ENCODE results near the gene BPIFB6. TPM values are rescaled to one million over a fixed set of nuclear protein-coding genes. Genes with fewer than 3 reads are reported as not detected.

BPIFB6 gene
- total RNA-seq, 4 donors from 2014 or later, result not detected

DNA sequence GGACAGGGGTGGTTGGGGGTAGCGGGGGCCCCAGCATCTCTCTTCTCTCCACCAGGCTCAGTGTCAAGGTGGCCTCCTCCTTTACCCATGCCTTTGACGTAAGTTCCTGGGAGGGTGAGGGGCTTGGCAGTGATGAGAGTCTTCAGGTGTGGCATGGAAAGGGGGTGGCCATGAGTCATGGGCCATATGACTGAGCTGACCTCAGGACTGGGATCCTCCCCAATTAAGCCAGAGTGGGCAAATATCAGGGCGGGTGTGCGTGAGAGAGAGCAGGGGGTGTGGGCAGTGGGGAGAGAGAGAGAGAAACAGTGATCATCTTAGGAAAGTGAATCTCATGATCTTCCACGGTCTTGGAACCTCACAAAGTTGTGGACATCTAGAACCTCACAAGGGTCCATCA lies 39.8 kb downstream of the BPIFB6 start:
- WGBS, result 82% methylated on average over 5 of the region's 5 CpGs
- Histone ChIP-seq H3K36me3 (no peaks in the 10 kb centered on the region), H3K4me1 (no peaks in the 10 kb centered on the region), H3K4me3 (no peak overlapping the region), H3K9me3 (no peaks in the 10 kb centered on the region), H3K27me3 (peaks cover 14% of the 10 kb centered on the region), H3K27ac (no peak overlapping the region)
- TF ChIP-seq EP300 (IDR thresholded peaks at IDR 0.05) (no peak), POLR2AphosphoS5 (IDR thresholded peaks at IDR 0.05) (no peak), POLR2A (IDR thresholded peaks at IDR 0.05) (no peak)
- TF ChIP-seq, protein P1, sequence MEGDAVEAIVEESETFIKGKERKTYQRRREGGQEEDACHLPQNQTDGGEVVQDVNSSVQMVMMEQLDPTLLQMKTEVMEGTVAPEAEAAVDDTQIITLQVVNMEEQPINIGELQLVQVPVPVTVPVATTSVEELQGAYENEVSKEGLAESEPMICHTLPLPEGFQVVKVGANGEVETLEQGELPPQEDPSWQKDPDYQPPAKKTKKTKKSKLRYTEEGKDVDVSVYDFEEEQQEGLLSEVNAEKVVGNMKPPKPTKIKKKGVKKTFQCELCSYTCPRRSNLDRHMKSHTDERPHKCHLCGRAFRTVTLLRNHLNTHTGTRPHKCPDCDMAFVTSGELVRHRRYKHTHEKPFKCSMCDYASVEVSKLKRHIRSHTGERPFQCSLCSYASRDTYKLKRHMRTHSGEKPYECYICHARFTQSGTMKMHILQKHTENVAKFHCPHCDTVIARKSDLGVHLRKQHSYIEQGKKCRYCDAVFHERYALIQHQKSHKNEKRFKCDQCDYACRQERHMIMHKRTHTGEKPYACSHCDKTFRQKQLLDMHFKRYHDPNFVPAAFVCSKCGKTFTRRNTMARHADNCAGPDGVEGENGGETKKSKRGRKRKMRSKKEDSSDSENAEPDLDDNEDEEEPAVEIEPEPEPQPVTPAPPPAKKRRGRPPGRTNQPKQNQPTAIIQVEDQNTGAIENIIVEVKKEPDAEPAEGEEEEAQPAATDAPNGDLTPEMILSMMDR (IDR thresholded peaks at IDR 0.05), result no peak
- no peak for DNase-seq (ENCODE audit: low spot score in 2 of 2)

DNA sequence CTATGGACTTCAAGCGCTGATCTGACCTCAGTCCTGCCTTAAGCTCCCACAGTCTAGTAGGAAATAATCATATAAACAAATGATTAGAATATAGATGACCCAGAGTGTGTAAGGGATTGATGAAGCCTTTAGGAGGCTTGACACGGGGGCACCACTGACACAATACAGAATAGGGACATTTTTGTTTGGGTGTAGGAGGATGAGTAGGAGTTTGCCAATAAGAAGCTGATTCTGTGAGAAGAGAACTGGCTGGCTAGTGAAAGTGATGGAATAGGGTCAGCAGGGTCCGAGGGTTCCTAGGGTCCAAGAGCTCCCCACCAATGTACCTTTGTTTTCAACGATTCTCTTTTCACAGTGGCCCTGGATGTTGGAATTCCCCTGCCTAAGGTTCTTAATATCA lies 40.9 kb downstream of the BPIFB6 start:
- Histone ChIP-seq H3K4me1 (no peaks in the 10 kb centered on the region), H3K27ac (no peak overlapping the region), H3K36me3 (no peaks in the 10 kb centered on the region), H3K4me3 (no peak overlapping the region), H3K9me3 (no peaks in the 10 kb centered on the region), H3K27me3 (peaks cover 14% of the 10 kb centered on the region)
- DNase-seq (ENCODE audit: low spot score in 2 of 2), result no peak
- no peak for TF ChIP-seq POLR2AphosphoS5 (IDR thresholded peaks at IDR 0.05)
- TF ChIP-seq EP300 (IDR thresholded peaks at IDR 0.05), result no peak
- TF ChIP-seq, protein P1 (IDR thresholded peaks at IDR 0.05), result no peak
- no peak for TF ChIP-seq POLR2A (IDR thresholded peaks at IDR 0.05)
- 90% methylated on average over 4 of the region's 4 CpGs for WGBS

DNA sequence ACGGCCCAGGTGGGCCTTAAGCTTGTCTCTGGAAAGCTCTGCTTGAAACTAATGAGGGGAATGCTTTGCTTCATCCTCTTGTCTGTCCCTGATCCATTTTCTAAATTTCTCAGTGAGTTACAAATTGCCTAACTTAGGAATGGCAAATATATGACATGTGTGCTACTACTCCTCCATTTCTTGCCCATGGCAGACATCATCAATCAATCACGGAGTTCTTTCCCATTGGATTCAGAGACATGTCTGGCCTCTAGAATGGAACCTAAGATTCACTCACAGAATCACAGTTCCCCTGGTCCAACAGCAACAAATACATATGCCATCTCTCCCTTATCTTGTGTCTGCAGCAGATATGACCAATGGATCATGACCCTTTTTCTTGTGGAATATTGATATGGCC lies 41.4 kb downstream of the BPIFB6 start:
- Histone ChIP-seq H3K4me3 (no peak overlapping the region), H3K36me3 (no peaks in the 10 kb centered on the region), H3K27ac (no peak overlapping the region), H3K4me1 (no peaks in the 10 kb centered on the region), H3K27me3 (peaks cover 14% of the 10 kb centered on the region), H3K9me3 (no peaks in the 10 kb centered on the region)
- WGBS, result 74% methylated on average over 2 of the region's 2 CpGs
- TF ChIP-seq EP300 (IDR thresholded peaks at IDR 0.05) (no peak), POLR2AphosphoS5 (IDR thresholded peaks at IDR 0.05) (no peak), POLR2A (IDR thresholded peaks at IDR 0.05) (no peak)
- TF ChIP-seq, protein P1 (IDR thresholded peaks at IDR 0.05), result no peak
- DNase-seq (ENCODE audit: low spot score in 2 of 2), result no peak

DNA sequence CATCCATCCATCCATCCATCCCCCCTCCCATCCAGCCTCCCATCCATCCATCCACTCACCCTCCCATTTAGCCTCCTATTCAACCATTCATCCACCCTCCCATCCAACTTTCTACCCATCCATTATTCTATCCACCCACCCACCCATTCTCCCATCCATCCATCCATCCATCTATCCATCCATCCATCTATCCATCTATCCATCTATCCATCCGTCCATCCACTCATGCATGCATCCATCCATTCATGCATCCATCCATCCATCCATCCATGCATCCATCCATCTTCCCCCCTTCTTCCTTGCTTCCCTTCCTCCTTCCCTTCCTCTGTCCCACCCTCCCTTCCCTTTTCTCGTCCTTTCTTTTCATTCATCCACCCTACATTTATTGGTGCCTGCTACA lies 43.2 kb downstream of the BPIFB6 start:
- H3K27ac ChIP-seq, result no peak overlapping the region
- H3K27me3 ChIP-seq, result peaks cover 14% of the 10 kb centered on the region
- TF ChIP-seq POLR2A (IDR thresholded peaks at IDR 0.05) (no peak), POLR2AphosphoS5 (IDR thresholded peaks at IDR 0.05) (no peak), EP300 (IDR thresholded peaks at IDR 0.05) (no peak)
- H3K36me3 ChIP-seq, result no peaks in the 10 kb centered on the region
- no peak overlapping the region for H3K4me3 ChIP-seq
- DNase-seq (ENCODE audit: low spot score in 2 of 2), result no peak
- H3K9me3 ChIP-seq, result no peaks in the 10 kb centered on the region
- H3K4me1 ChIP-seq, result no peaks in the 10 kb centered on the region
- WGBS, result 74% methylated on average over 2 of the region's 2 CpGs

DNA sequence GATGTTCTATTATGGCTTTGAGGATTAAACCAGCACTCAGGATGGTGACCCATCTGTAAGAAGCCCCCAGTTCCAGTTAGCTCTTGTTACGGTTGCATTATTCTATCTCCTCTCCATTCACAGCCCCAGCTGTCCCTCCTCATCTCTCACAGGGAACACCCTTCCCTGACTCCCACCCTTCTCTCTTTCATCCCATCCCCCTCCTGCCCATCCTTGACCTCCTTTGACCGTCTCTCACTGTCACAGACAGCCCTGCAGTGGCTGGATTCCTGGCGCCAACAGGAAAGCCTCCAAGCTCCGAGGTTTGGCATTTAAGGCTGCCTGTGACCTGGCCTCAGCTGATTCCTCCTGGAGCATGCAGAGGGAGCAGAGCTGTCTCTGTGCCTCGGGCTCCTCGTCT lies 43.8 kb downstream of the BPIFB6 start:
- WGBS, result 52% methylated on average over 6 of the region's 6 CpGs
- no peak overlapping the region for H3K4me3 ChIP-seq
- H3K9me3 ChIP-seq, result no peaks in the 10 kb centered on the region
- no peaks in the 10 kb centered on the region for H3K36me3 ChIP-seq
- peaks cover 13% of the 10 kb centered on the region for H3K27me3 ChIP-seq
- H3K4me1 ChIP-seq, result no peaks in the 10 kb centered on the region
- TF ChIP-seq, protein P1 (IDR thresholded peaks at IDR 0.05), result no peak
- no peak for TF ChIP-seq EP300 (IDR thresholded peaks at IDR 0.05)
- TF ChIP-seq POLR2AphosphoS5 (IDR thresholded peaks at IDR 0.05), result no peak
- TF ChIP-seq POLR2A (IDR thresholded peaks at IDR 0.05), result no peak
- no peak overlapping the region for H3K27ac ChIP-seq
- no peak for DNase-seq (ENCODE audit: low spot score in 2 of 2)
